ENCODE results near the gene CR1L. TPM values are rescaled to one million over a fixed set of nuclear protein-coding genes. Genes with fewer than 3 reads are reported as not detected.
A peak's percentile ranks its signal among the peaks of the same experiment; 100 is the strongest.
"Not testable (repeated sequence)": the region's sequence is repeated elsewhere in the genome, so short reads cannot be mapped to it uniquely, and the experiment has no call there.

Gene CR1L
- polyA plus RNA-seq, 6 donors from 2014 or later = not detected

DNA sequence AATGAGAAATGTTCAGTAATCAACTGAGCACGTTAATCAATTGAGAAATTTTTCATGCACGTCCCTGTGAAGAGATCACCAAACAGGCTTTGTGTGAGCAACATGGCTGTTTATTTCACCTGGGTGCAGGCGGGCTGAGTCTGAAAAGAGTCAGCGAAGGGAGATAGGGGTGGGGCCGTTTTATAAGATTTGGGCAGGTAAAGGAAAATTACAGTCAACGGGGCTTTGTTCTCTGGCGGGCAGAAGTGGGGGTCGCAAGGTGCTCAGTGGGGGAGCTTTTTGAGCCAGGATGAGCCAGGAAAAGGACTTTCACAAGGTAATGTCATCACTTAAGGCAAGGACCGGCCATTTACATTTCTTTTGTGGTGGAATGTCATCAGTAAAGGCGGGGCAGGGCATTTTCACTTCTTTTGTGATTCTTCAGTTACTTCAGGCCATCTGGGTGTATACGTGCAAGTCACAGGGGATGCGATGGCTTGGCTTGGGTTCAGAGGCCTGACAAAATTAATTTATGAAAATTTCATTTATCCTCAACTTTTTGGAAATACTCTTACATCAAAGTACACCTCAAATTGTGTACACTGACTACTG, 11.1 kb upstream of the CR1L start:
- not testable (repeated sequence) for H3K27me3 Mint-ChIP-seq; DNase-seq; H3K4me1 Mint-ChIP-seq; H3K4me3 Mint-ChIP-seq; ATAC-seq (ENCODE audit: low read depth in 2 of 2); H3K9me3 Mint-ChIP-seq
- Mint-ChIP-seq H3K36me3 (peaks cover 37 to 46% of the 10 kb centered on the region in 2 donors), H3K27ac (peak overlapping the region in 2 of 6 donors; percentile 4 to 62)

DNA sequence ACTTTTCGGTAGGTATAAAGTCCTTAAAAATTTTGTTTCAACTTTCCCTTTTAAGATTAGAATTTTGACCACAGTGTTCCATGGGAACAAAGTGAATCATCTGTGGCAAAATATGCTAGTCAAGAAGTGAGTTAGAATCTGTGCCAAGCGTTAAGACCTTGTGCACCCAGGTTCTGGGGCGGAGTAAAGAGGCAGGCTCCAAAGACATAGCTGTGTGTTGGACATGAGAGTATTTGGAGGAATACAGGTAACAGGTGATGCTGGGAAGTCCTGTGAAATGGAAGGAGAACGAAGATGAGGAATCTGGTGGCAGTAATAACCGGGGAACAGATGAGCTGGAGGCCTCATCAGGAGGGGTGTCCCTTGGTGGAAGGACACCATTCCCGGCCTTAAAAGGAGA, 10.6 kb upstream of the CR1L start:
- ATAC-seq (ENCODE audit: low read depth in 2 of 2); H3K4me3 Mint-ChIP-seq; H3K4me1 Mint-ChIP-seq; DNase-seq; H3K9me3 Mint-ChIP-seq; H3K27me3 Mint-ChIP-seq; H3K27ac Mint-ChIP-seq: not testable (repeated sequence)
- peaks cover 36 to 46% of the 10 kb centered on the region in 2 donors for H3K36me3 Mint-ChIP-seq

DNA sequence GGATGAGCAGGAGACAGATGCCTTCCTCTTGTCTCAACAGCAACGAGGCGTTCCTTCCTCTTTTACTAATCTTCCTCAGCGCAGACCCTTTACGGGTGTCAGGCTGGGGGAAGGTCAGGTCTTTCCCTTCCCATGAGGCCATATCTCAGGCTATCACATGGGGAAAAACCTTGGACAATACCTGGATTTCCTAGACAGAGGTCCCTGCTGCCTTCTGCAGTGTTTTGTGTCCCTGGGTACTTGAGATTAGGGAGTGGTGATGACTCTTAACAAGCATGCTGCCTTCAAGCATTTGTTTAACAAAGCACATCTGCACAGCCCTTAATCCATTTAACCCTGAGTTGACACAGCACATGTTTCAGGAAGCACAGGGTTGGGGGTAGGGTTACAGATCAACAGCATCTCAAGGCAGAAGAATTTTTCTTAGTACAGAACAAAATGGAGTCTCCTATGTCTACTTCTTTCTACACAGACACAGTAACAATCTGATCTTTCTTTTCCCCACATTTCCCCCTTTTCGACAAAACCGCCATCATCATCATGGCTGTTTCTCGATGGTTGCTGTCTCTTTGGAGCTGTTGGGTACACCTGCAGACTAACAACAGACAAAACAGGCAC, 9.3 kb upstream of the CR1L start:
- Mint-ChIP-seq H3K36me3 (peaks cover 42 to 45% of the 10 kb centered on the region in 2 donors), H3K27ac (peak overlapping the region in 1 of 6 donors; percentile 31)
- not testable (repeated sequence) for H3K4me3 Mint-ChIP-seq; H3K9me3 Mint-ChIP-seq; ATAC-seq (ENCODE audit: low read depth in 2 of 2); DNase-seq; H3K4me1 Mint-ChIP-seq; H3K27me3 Mint-ChIP-seq

DNA sequence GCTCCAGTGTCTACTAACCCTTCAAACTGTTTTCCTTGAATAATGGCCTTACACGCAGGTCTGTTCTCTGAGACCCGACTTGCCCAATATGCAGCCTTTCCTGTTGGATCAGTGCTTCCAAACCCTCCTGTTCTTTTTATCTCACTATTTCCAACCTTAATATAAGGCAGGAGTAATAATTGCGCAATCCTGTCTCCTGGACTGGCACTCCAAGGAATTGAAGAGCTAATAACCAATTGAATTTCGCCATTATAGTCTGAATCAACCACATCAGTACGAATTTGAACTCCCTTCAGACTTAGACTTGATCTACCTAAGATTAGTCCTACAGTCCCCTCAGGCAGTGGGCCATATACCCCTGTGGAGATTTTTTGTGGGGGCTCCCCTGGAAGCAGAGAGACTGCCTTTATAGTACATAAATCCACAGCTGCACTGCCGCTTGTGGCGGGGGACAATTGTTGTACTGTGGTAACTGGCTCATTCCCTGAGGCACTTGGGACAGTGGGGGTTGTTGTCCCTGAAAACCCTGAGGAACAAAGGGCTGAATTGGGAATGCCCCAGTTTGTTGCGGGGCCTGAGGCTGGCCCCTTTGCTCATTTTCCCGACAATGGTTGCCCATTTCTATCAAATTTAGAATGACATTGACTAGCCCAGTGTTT, 6.3 kb upstream of the CR1L start:
- not testable (repeated sequence) for H3K27me3 Mint-ChIP-seq; H3K4me1 Mint-ChIP-seq; H3K9me3 Mint-ChIP-seq; DNase-seq; H3K4me3 Mint-ChIP-seq; ATAC-seq (ENCODE audit: low read depth in 2 of 2)
- H3K36me3 Mint-ChIP-seq = peaks cover 26 to 28% of the 10 kb centered on the region in 2 donors
- H3K27ac Mint-ChIP-seq = peak overlapping the region in 1 of 6 donors; percentile 24

DNA sequence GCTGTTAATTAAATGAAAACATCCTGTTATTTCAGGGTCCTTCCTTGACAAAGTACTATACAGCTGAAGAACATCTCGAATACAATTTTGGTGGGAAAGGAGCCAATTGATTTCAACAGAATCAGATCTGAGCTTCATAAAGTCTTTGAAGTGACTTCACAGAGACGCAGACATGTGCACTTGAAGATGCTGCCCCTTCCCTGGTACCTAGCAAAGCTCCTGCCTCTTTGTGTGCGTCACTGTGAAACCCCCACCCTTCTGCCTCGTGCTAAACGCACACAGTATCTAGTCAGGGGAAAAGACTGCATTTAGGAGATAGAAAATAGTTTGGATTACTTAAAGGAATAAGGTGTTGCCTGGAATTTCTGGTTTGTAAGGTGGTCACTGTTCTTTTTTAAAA, 5.6 kb upstream of the CR1L start:
- peaks cover 18 to 24% of the 10 kb centered on the region in 2 donors for H3K36me3 Mint-ChIP-seq
- not testable (repeated sequence) for DNase-seq; H3K4me1 Mint-ChIP-seq; ATAC-seq (ENCODE audit: low read depth in 2 of 2); H3K27me3 Mint-ChIP-seq; H3K4me3 Mint-ChIP-seq; H3K9me3 Mint-ChIP-seq
- H3K27ac Mint-ChIP-seq = peak overlapping the region in 1 of 6 donors; percentile 24

DNA sequence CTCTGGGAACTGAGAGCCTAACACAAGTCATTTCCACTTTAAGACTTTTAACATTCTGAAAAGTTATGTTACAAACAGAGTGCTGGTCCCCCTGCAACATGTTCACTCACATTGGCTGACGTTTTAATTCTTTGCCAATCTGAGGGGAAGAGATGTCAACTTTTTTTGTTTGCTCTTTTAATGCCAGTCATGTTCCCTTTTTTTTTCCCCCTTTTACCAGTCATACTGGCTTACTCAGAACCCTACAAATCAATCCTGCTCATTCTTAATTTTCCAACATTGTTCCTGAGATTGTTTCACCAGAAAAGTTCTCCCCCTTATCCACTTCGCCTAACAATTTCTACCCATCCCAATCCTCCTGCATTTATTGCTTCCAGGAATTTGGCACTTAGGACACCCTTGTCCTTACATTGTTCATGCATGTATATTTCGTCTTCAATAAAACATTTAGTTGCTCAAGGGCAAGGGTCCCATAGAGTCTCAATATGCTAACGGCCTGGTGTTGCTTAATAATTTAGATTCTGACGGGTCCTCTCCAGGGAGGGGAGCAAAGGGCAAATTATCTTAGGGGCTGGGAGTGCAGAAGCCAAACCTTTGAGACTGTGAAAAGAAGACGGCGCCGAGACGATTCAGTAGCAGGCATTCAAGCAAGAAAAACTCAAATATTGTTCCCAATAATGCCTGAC, 624 bp upstream of the CR1L start:
- peaks cover 5 to 12% of the 10 kb centered on the region in 2 donors for H3K36me3 Mint-ChIP-seq
- DNase-seq (no peak), ATAC-seq (ENCODE audit: low read depth in 2 of 2) (peak in 1 of 2 donors; percentile 7)
- H3K27me3 Mint-ChIP-seq = no peaks in the 10 kb centered on the region
- H3K9me3 Mint-ChIP-seq = no peaks in the 10 kb centered on the region
- H3K4me1 Mint-ChIP-seq = peaks cover 6 to 15% (median 13%) of the 10 kb centered on the region in 3 donors
- peak overlapping the region; percentile 68 to 92 (median 86) for H3K4me3 Mint-ChIP-seq
- H3K27ac Mint-ChIP-seq = peak overlapping the region in 4 of 6 donors; percentile 1 to 83 (median 36)

DNA sequence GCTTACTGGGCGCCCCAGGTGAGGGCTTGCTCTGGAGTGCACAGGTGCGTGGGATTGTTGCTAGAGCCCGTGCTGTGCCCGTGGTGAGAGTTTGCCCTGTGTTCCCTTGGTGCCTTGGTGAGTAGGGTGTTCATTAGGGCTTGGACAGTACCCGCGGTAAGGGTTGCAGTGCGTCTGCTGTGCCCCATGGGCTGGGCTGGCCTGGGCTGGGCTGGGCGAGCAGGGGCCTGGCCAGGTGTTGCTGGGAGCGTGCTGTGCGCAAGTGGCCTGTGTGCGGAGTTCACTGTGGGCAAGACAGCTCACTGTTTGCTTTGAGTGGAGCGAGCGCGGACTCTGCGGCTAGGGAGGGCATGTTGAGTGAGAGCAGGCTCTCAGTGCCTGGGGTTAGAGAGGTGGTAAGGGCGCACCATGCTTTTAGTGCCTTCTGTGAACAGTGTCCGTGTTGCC, 725 bp downstream of the CR1L start:
- DNase-seq = no peak
- Mint-ChIP-seq H3K27ac (no peak overlapping the region), H3K4me1 (peaks cover 6 to 15% (median 13%) of the 10 kb centered on the region in 3 donors), H3K9me3 (no peaks in the 10 kb centered on the region), H3K27me3 (no peaks in the 10 kb centered on the region), H3K36me3 (peaks cover 0 to 7% of the 10 kb centered on the region in 2 donors), H3K4me3 (peak overlapping the region in 7 of 8 donors; percentile 68 to 92 (median 84))
- ATAC-seq (ENCODE audit: low read depth in 2 of 2) = no peak

DNA sequence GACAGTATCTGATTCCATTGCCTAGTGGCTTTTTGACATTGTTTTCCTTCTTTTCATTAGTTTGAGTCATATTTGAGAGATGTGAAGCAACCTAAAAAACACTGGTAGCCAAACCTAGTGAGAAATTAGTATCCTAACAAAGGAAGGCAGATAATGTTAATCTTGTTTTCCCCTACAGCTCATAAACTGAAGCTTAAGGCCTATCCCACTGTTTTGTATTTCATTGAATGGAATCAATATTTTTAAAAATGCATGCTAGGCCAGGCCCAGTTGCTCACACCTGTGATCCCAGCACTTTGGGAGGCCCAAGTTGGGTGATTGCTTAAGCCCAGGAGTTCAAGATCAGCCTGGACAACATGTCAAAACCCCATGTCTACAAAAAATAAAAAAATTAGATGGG, 1.2 kb downstream of the CR1L start:
- Mint-ChIP-seq H3K27ac (peak overlapping the region in 1 of 6 donors; percentile 6), H3K27me3 (no peaks in the 10 kb centered on the region), H3K4me3 (peak overlapping the region in 5 of 8 donors; percentile 31 to 92 (median 84)), H3K36me3 (peaks cover 0 to 7% of the 10 kb centered on the region in 2 donors), H3K9me3 (no peaks in the 10 kb centered on the region), H3K4me1 (peaks cover 6 to 15% (median 13%) of the 10 kb centered on the region in 3 donors)
- DNase-seq (no peak), ATAC-seq (ENCODE audit: low read depth in 2 of 2) (no peak)

DNA sequence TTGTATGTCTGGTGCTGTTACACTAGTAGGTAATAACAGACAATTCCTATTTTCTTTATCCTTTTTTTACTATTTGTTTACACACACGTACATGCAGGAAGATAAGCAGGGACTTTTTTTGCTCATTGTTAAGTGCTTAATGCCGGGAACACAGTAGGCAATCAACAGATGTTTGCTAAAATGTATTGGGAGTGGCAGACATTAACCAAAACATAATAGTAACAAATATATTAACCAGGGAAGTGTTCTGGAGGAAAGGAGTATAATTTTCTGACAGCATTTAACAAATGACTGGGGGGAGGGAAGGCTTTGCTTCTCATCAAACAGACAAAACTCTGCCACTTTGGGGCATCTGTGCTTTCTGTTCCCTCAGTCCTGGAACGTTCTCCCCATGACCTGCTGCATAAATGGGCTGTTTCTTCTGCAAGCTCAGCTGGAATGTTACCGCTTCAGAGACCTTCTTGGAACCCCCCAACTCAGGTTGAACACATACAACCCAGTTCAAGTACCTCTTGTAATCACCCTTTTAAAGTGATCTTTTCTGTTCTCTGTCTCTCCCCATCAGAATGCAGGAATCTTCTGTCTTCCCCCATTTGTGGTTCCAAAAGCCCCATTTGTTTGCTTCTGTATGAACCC, 2.1 kb downstream of the CR1L start:
- DNase-seq (no peak), ATAC-seq (ENCODE audit: low read depth in 2 of 2) (no peak)
- Mint-ChIP-seq H3K9me3 (no peaks in the 10 kb centered on the region), H3K27ac (no peak overlapping the region), H3K36me3 (peaks cover 0 to 7% of the 10 kb centered on the region in 2 donors), H3K27me3 (no peaks in the 10 kb centered on the region), H3K4me3 (peak overlapping the region in 2 of 8 donors; percentile 1 to 20), H3K4me1 (peaks cover 6 to 15% (median 13%) of the 10 kb centered on the region in 3 donors)

DNA sequence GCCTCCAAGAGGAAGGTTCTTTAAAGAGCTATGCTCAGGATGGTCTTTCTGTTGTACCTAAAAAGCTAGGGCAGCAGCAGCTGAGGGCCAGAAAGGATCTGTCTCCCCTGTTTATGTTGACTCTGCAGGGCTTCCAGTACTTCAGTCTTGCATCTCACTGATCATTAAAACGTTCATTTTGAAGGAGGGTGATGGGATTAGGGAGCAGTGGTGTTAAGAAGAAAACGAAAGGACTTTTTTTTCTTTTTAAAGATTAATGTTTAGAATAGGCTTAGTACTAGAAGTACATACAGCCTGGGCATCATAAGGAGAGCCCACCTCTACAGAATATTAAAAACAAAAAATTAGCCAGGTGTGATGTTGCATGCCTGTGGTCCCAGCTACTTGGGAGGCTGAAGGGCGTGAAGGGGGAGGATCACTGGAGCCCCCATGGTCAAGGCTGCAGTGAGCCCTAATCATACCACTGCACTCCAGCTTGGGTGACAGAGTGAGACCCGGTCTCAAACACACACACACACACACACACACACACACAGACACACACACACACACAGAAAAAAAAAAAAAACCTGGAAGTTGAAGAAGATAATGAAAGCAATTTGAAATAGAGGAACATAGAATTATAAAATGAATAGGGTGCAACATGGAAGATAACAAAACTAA, 2.9 kb downstream of the CR1L start:
- Mint-ChIP-seq H3K36me3 (peaks cover 0 to under 1% of the 10 kb centered on the region in 2 donors), H3K4me3 (no peak overlapping the region), H3K27me3 (no peaks in the 10 kb centered on the region), H3K27ac (peak overlapping the region in 2 of 6 donors; percentile 2 to 17), H3K4me1 (peaks cover 6 to 15% (median 13%) of the 10 kb centered on the region in 3 donors), H3K9me3 (no peaks in the 10 kb centered on the region)
- ATAC-seq (ENCODE audit: low read depth in 2 of 2) = no peak
- no peak for DNase-seq

DNA sequence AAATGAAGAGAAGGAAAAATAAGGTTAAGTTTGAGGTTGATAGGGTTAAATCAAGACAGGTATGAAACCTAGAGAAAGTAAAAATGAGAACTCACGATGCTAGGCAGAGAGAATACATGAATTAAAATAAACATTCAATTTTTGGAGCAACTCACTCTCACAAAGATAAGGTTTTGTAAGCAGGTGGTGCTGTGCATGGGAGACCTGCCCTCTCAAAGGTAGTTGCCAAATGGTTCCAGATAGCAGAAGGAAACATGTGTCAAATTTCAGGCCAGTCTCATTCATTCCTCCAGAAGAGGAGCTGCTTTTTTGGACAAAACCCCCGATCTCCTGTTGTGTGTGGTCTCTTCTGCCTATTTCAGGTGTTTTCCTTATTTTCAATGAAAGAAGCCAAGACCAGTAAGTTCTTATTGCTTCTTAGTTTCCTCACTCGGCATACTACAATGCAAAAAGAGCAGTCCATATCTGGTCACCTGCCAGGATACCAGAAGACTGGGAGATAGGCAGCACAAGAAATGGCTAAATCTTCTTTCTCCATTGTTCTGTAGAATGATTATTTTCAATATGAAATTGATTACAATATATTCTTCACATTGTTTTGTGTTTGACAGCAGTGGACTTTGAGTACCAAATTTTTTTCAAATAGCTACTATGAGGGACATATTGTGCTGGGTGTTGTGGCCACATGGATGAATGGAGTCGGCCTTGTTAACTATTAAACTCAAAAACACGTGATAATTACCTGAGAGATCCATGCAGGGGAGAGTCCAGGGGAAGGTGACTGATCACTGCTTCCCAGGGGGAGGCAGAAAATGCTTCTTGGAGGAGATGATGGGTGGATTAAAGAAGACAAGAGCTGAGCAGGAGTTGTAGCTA, 3.6 kb downstream of the CR1L start:
- DNase-seq (no peak), ATAC-seq (ENCODE audit: low read depth in 2 of 2) (no peak)
- Mint-ChIP-seq H3K9me3 (no peaks in the 10 kb centered on the region), H3K4me1 (peaks cover 6 to 15% (median 13%) of the 10 kb centered on the region in 3 donors), H3K36me3 (no peaks in the 10 kb centered on the region), H3K4me3 (peak overlapping the region in 1 of 8 donors; percentile 51), H3K27ac (peak overlapping the region in 1 of 6 donors; percentile 2), H3K27me3 (no peaks in the 10 kb centered on the region)

DNA sequence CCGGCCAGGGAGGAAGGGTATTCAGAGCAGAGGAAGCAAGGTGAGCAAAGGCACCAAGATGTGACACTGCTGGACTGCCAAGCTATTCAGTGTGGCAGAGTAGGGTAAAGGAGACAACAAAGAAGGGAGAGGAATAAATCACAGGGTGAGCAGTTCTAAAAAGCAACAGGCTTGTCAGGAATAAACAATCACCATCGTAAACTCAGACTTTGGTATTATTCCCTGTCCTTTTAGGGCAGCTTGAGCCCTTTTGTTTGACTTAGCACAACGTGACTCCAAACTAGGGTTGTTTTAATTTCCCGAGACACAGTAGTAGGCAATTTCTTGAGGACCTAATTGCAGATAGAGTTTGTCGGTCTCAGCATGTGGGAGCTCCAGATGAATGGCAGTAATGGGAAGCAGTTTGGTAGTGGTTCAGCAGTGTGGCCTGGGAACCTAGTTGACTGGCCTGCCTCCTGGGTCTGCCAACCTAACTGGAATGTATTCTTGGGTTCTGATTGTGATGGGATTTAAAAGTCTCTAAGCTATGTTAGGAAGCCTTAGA, 4.3 kb downstream of the CR1L start:
- no peak for DNase-seq
- Mint-ChIP-seq H3K36me3 (no peaks in the 10 kb centered on the region), H3K27ac (peak overlapping the region in 1 of 6 donors; percentile 13), H3K9me3 (no peaks in the 10 kb centered on the region), H3K27me3 (no peaks in the 10 kb centered on the region), H3K4me3 (peak overlapping the region in 1 of 8 donors; percentile 51), H3K4me1 (peaks cover 3 to 12% (median 8%) of the 10 kb centered on the region in 3 donors)
- no peak for ATAC-seq (ENCODE audit: low read depth in 2 of 2)

Data from naive B cell (primary cell).